Endothelial cell of umbilical vein (primary cell): Measurements from ENCODE around the gene CTF1. TPM values are rescaled to one million over a fixed set of nuclear protein-coding genes. Genes with fewer than 3 reads are reported as not detected.

Experiments used
- BruUV-seq: library from RNA; stranded (reverse); fragments of 400-500 nt; replicated peaks from 2 replicates; lab custom pipeline; 2021; lab: Mats Ljungman, UMichigan
- CTCF ChIA-PET: fragments of 300-600, 350-600 bp; sonication (Branson Sonifier 250); formaldehyde crosslinking; loops from one replicate; lab custom pipeline; 2021; ENCODE audit warnings: antibody characterized with exemption, inconsistent platforms; lab: Charles Lee
- POLR2A ChIA-PET: fragments of 300-600, 350-600 bp; sonication (Branson Sonifier 250); formaldehyde crosslinking; loops from one replicate; lab custom pipeline; 2021; ENCODE audit warnings: antibody characterized with exemption, inconsistent platforms; lab: Charles Lee
- DNase-seq: peaks from one replicate; pipeline ENCODE4 v3.0.0-alpha.2; 2011; ENCODE audit warnings: low read depth, low spot score
- FAIRE-seq: peaks from 2 replicates; lab custom pipeline; 2011; peaks lifted over from hg19 to GRCh38; lab: Jason Lieb, UNC
- H2AFZ ChIP-seq: 2 replicates; pipeline ENCODE4 v1.6.0; 2012; ENCODE audit warnings: low read depth, low read length, control low read depth, inconsistent platforms
- H3K27ac ChIP-seq: 2 replicates; pipeline ENCODE4 v1.5.1; 2011; ENCODE audit warnings: low read depth, mild to moderate bottlenecking, control low read depth, low read length, moderate library complexity; ENCODE audit not compliant: insufficient read depth
- H3K27me3 ChIP-seq, 2 experiments: 2 replicates each; pipeline versions ENCODE4 v1.6.0 to v1.6.1; 2011; ENCODE audit warnings: low read length in 2 of 2, mixed read lengths in 1 of 2; ENCODE audit not compliant: control insufficient read depth in 2 of 2, insufficient read depth in 2 of 2
- H3K36me3 ChIP-seq, 2 experiments: 2 replicates in 1 of 2; 3 replicates in 1 of 2; pipeline ENCODE4 v1.5.1; 2011; ENCODE audit warnings: low read length in 2 of 2, mild to moderate bottlenecking in 1 of 2, moderate library complexity in 1 of 2; ENCODE audit not compliant: control insufficient read depth in 2 of 2, insufficient read depth in 2 of 2; ENCODE audit errors: extremely low read depth in 1 of 2
- H3K4me1 ChIP-seq: 3 replicates; pipeline ENCODE4 v1.5.1; 2011; ENCODE audit warnings: mild to moderate bottlenecking, low read length; ENCODE audit not compliant: control insufficient read depth, insufficient read depth; ENCODE audit errors: extremely low read depth
- H3K4me2 ChIP-seq: 2 replicates; pipeline ENCODE4 v1.6.1; 2011; ENCODE audit warnings: low read length, control low read depth, mixed read lengths; ENCODE audit not compliant: insufficient read depth
- H3K4me3 ChIP-seq, 3 experiments: fragments of 200-600 bp in 1 of 3; sonication (generic), shearing (Covaris generic) in 1 of 3; replicated peaks in 1 of 3; 2 replicates each; pipeline ENCODE4 v1.5.1; 2011 to 2016; ENCODE audit warnings: control low read depth in 3 of 3, low read length in 3 of 3, mild to moderate bottlenecking in 2 of 3, inconsistent platforms in 1 of 3, low read depth in 1 of 3, moderate library complexity in 1 of 3; ENCODE audit not compliant: insufficient read depth in 1 of 3
- H3K79me2 ChIP-seq: 2 replicates; pipeline ENCODE4 v1.6.0; 2012; ENCODE audit warnings: low read length, inconsistent platforms; ENCODE audit not compliant: control insufficient read depth, insufficient read depth
- H3K9ac ChIP-seq: replicated peaks from 2 replicates; pipeline ENCODE3; 2011; ENCODE audit warnings: low read length, control low read depth; ENCODE audit not compliant: insufficient read depth; ENCODE audit errors: extremely low read depth
- H3K9me1 ChIP-seq: replicated peaks from 3 replicates; pipeline ENCODE4 v1.6.0; 2011; ENCODE audit warnings: mild to moderate bottlenecking, low read length; ENCODE audit not compliant: control insufficient read depth, insufficient read depth; ENCODE audit errors: extremely low read depth
- H3K9me3 ChIP-seq: replicated peaks from 2 replicates; pipeline ENCODE4 v1.5.1; 2012; ENCODE audit warnings: low read length, inconsistent platforms; ENCODE audit not compliant: control insufficient read depth, insufficient read depth
- H4K20me1 ChIP-seq: replicated peaks from 2 replicates; pipeline ENCODE3; 2011; ENCODE audit warnings: mild to moderate bottlenecking, low read length; ENCODE audit not compliant: control insufficient read depth, insufficient read depth; ENCODE audit errors: extremely low read depth
- CTCF ChIP-seq, 2 donors: IDR thresholded peaks; 1 replicate in 1 of 2; 2 replicates in 1 of 2; pipeline ENCODE4 v1.5.1; 2011; ENCODE audit warnings: low read length in 2 of 2, mild to moderate bottlenecking in 2 of 2, moderate library complexity in 2 of 2, control low read depth in 1 of 2, inconsistent platforms in 1 of 2, low read depth in 1 of 2; ENCODE audit not compliant: insufficient read depth in 1 of 2; ENCODE audit errors: extremely low read depth in 1 of 2
- EZH2 ChIP-seq: IDR thresholded peaks from 2 replicates; pipeline ENCODE4 v1.6.1; 2012; ENCODE audit warnings: borderline replicate concordance, low read depth, mild to moderate bottlenecking, moderate library complexity, low read length, inconsistent platforms; ENCODE audit not compliant: severe bottlenecking
- FOS ChIP-seq: IDR thresholded peaks from 2 replicates; pipeline ENCODE4 v1.6.1; 2011; ENCODE audit warnings: mild to moderate bottlenecking, low read length, moderate library complexity, borderline replicate concordance; ENCODE audit not compliant: insufficient read depth
- GATA2 ChIP-seq: IDR thresholded peaks from 2 replicates; pipeline ENCODE4 v1.7.0; 2011; ENCODE audit warnings: low read depth, mild to moderate bottlenecking, moderate library complexity, mixed read lengths, low read length; ENCODE audit not compliant: insufficient read length, insufficient read depth
- JUN ChIP-seq: IDR thresholded peaks from 2 replicates; pipeline ENCODE4 v1.6.1; 2011; ENCODE audit warnings: borderline replicate concordance, low read depth; ENCODE audit not compliant: insufficient read length, insufficient read depth
- MYC ChIP-seq: IDR thresholded peaks from one replicate; pipeline ENCODE4 v1.6.1; 2011; ENCODE audit warnings: mild to moderate bottlenecking, low read depth, low read length
- POLR2A ChIP-seq: IDR thresholded peaks from 2 replicates; pipeline ENCODE4 v1.6.1; 2012; ENCODE audit warnings: low read depth, mild to moderate bottlenecking, control low read depth, low read length
- POLR2AphosphoS5 ChIP-seq: IDR thresholded peaks from 2 replicates; pipeline ENCODE4 v1.6.1; 2012; ENCODE audit warnings: low read depth, mild to moderate bottlenecking, control low read depth, low read length, moderate library complexity; ENCODE audit not compliant: insufficient read depth
- dilution Hi-C: fragments of 300-500 bp; cut with MboI; formaldehyde crosslinking; loops from one replicate; pipeline ENCODE4 v1.15.0; 2019; ENCODE audit warnings: low sequenced_read_pairs; ENCODE audit not compliant: extremely low pct_ligation_motif_present
- intact Hi-C: fragments of 100-400 bp; cut with micrococcal nuclease; formaldehyde crosslinking; loops from one replicate; pipeline ENCODE4 v1.10.0; 2022
- microRNA counts: library from miRNA; unstranded; fragments of <30 nt; microRNA quantifications from one replicate; lab custom pipeline; 2016
- microRNA-seq: library from miRNA; unstranded; fragments of <30 nt; microRNA quantifications from one replicate; pipeline ENCODE4 v1.2.0, GENCODE V29; 2021; ENCODE audit warnings: borderline number of aligned reads, borderline replicate concordance
- polyA plus RNA-seq, 4 experiments: library from polyadenylated mRNA; depleted of rRNA in 3 of 4; stranded (reverse) in 3 of 4; unstranded in 1 of 4; fragments of >200 nt; gene quantifications; 2 replicates each; pipeline versions ENCODE4 v1.2.1 to v1.2.3, GENCODE V29; 2011 to 2012; ENCODE audit warnings: missing spikeins in 1 of 4
- small RNA-seq: library from RNA; depleted of rRNA; stranded (forward); fragments of <200 nt; gene quantifications from one replicate; pipeline ENCODE3, GENCODE V24; 2012; ENCODE audit warnings: low replicate concordance, low read depth; ENCODE audit not compliant: insufficient read depth, insufficient read length
- total RNA-seq: library from RNA; stranded (reverse); gene quantifications from 2 replicates; pipeline ENCODE4 v1.2.3, GENCODE V29; 2021
- TF ChIP-seq, protein P1 (sequence below): IDR thresholded peaks from 2 replicates; pipeline ENCODE4 v1.6.1; 2011; ENCODE audit not compliant: insufficient read depth, insufficient read length

The CTF1 gene
- total and polyA plus RNA-seq, 2 donors (not counting 3 experiments of a cell fraction or from before 2014, with no cell fraction given), result 1.5 to 4.7 TPM

GRCh38 chr16:30953111-30953510, 56.7 kb downstream of the CTF1 start:
- no peaks in the 10 kb centered on the region for H3K9me1 ChIP-seq
- H3K4me3 ChIP-seq, result no peak overlapping the region
- POLR2A ChIA-PET, result interaction anchor here (1.2 to 1.9 kb wide), 2 partner anchors 11 to 227 kb away, joined by 3 to 4 read pairs; partner anchors contain the start of gene FUS
- intact Hi-C loops, result loop anchor here (1.0 kb wide), 4 partner anchors 142 to 490 kb away; partner anchors contain the start of gene FUS
- H3K4me1 ChIP-seq, result peaks cover 20% of the 10 kb centered on the region
- H4K20me1 ChIP-seq, result no peaks in the 10 kb centered on the region
- no peaks in the 10 kb centered on the region for H3K27me3 ChIP-seq
- dilution Hi-C loops, result no loop called here
- no TSS peak for BruUV-seq
- TF ChIP-seq JUN (no peak), GATA2 (no peak), POLR2AphosphoS5 (no peak), EZH2 (no peak), MYC (no peak), CTCF (IDR thresholded peaks at IDR 0.05; ENCODE audit: extremely low read depth in 1 of 2, insufficient read depth in 1 of 2, low read depth in 1 of 2, low read length in 2 of 2) (no peak), FOS (no peak), POLR2A (no peak)
- TF ChIP-seq, protein P1, sequence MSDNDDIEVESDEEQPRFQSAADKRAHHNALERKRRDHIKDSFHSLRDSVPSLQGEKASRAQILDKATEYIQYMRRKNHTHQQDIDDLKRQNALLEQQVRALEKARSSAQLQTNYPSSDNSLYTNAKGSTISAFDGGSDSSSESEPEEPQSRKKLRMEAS, result no peak
- CTCF ChIA-PET, result interaction anchor here (0.8 to 3.5 kb wide), 20 partner anchors 11 to 916 kb away, joined by 3 to 29 read pairs (median 4); partner anchors contain the start of genes FUS, KAT8, VKORC1 and ZNF646
- H3K9me3 ChIP-seq, result no peaks in the 10 kb centered on the region
- H3K27ac ChIP-seq, result no peak overlapping the region
- no peaks in the 10 kb centered on the region for H3K79me2 ChIP-seq
- H3K36me3 ChIP-seq, result no peaks in the 10 kb centered on the region
- no peak overlapping the region for H3K9ac ChIP-seq
- H3K4me2 ChIP-seq, result no peak overlapping the region
- DNase-seq, result no peak
- H2AFZ ChIP-seq, result no peak overlapping the region
- FAIRE-seq, result no peak

MicroRNAs encoded within 50 kb of the gene (microRNA counts, 767-probe panel; counts per million panel counts)
- 723 counts per million, percentile 96 among the panel's probes with 10 or more counts for microRNA hsa-miR-762 (lab: Ali Mortazavi, UCI)

Small RNAs within 50 kb of the gene (microRNA-seq; reads per million reads assigned to microRNA genes)
- gene MIR4519 (not detected), gene MIR762 (not detected)

Small RNAs within 50 kb of the gene (small RNA-seq; reads per million reads assigned to genes)
- gene AC135048.1 (1.1 reads per million), gene MIR4519 (not detected), gene MIR762 (not detected)

Other genes with a start within 250 kb of the CTF1 start
- gene PRR14, start 245.7 kb upstream of the CTF1 start, total RNA-seq, result 57.0 and 70.0 TPM in 2 replicates
- gene PRR14, start 245.7 kb upstream of the CTF1 start, polyA plus RNA-seq, result 17.0 and 20.5 TPM in 2 replicates
- gene FBRS, start 238.2 kb upstream of the CTF1 start, total RNA-seq, result 68.6 and 72.5 TPM in 2 replicates
- gene FBRS, start 238.2 kb upstream of the CTF1 start, polyA plus RNA-seq, result 15.5 and 16.3 TPM in 2 replicates
- 67.6 and 77.7 TPM in 2 replicates for gene SRCAP, start 197.4 kb upstream of the CTF1 start, total RNA-seq
- gene SRCAP, start 197.4 kb upstream of the CTF1 start, polyA plus RNA-seq, result 9.7 and 11.0 TPM in 2 replicates
- gene PHKG2, start 148.2 kb upstream of the CTF1 start, total RNA-seq, result 33.0 and 34.1 TPM in 2 replicates
- 48.8 and 55.4 TPM in 2 replicates for gene PHKG2, start 148.2 kb upstream of the CTF1 start, polyA plus RNA-seq
- gene CFAP119, start 134.6 kb upstream of the CTF1 start, total RNA-seq, result 6.5 and 7.2 TPM in 2 replicates
- gene CFAP119, start 134.6 kb upstream of the CTF1 start, polyA plus RNA-seq, result 9.5 and 13.7 TPM in 2 replicates
- gene RNF40, start 134.3 kb upstream of the CTF1 start, total RNA-seq, result 97.0 and 102 TPM in 2 replicates
- 60.5 and 67.6 TPM in 2 replicates for gene RNF40, start 134.3 kb upstream of the CTF1 start, polyA plus RNA-seq
- 11.2 and 11.7 TPM in 2 replicates for gene ZNF629, start 109.4 kb upstream of the CTF1 start, total RNA-seq
- gene ZNF629, start 109.4 kb upstream of the CTF1 start, polyA plus RNA-seq, result 5.2 and 5.6 TPM in 2 replicates
- 38.3 and 39.5 TPM in 2 replicates for gene BCL7C, start 2.5 kb upstream of the CTF1 start, total RNA-seq
- 30.2 and 33.7 TPM in 2 replicates for gene BCL7C, start 2.5 kb upstream of the CTF1 start, polyA plus RNA-seq
- gene FBXL19, start 27.0 kb downstream of the CTF1 start, total RNA-seq, result 37.3 and 38.0 TPM in 2 replicates
- gene FBXL19, start 27.0 kb downstream of the CTF1 start, polyA plus RNA-seq, result 22.1 and 29.5 TPM in 2 replicates
- gene ORAI3, start 52.5 kb downstream of the CTF1 start, total RNA-seq, result 17.0 and 17.6 TPM in 2 replicates
- gene ORAI3, start 52.5 kb downstream of the CTF1 start, polyA plus RNA-seq, result 25.4 and 33.9 TPM in 2 replicates
- 21.3 and 25.6 TPM in 2 replicates for gene SETD1A, start 61.1 kb downstream of the CTF1 start, total RNA-seq
- gene SETD1A, start 61.1 kb downstream of the CTF1 start, polyA plus RNA-seq, result 3.4 and 3.5 TPM in 2 replicates
- gene HSD3B7, start 88.6 kb downstream of the CTF1 start, total RNA-seq, result 2.9 and 3.5 TPM in 2 replicates
- 4.8 and 6.3 TPM in 2 replicates for gene HSD3B7, start 88.6 kb downstream of the CTF1 start, polyA plus RNA-seq
- gene STX1B, start 114.0 kb downstream of the CTF1 start, total RNA-seq, result 0.07 and 0.11 TPM in 2 replicates
- gene STX1B, start 114.0 kb downstream of the CTF1 start, polyA plus RNA-seq, result 0.14 and 0.21 TPM in 2 replicates
- 60.7 and 65.2 TPM in 2 replicates for gene STX4, start 136.9 kb downstream of the CTF1 start, total RNA-seq
- 49.4 and 49.5 TPM in 2 replicates for gene STX4, start 136.9 kb downstream of the CTF1 start, polyA plus RNA-seq
- gene ZNF668, start 177.6 kb downstream of the CTF1 start, total RNA-seq, result 11.6 and 13.3 TPM in 2 replicates
- 11.8 and 14.4 TPM in 2 replicates for gene ZNF668, start 177.6 kb downstream of the CTF1 start, polyA plus RNA-seq
- gene ZNF646, start 177.8 kb downstream of the CTF1 start, total RNA-seq, result 13.1 and 15.9 TPM in 2 replicates
- 4.1 and 5.9 TPM in 2 replicates for gene ZNF646, start 177.8 kb downstream of the CTF1 start, polyA plus RNA-seq
- 2.8 and 4.5 TPM in 2 replicates for gene PRSS53, start 192.3 kb downstream of the CTF1 start, total RNA-seq
- 3.5 and 4.6 TPM in 2 replicates for gene PRSS53, start 192.3 kb downstream of the CTF1 start, polyA plus RNA-seq
- 91.8 and 93.5 TPM in 2 replicates for gene VKORC1, start 198.2 kb downstream of the CTF1 start, total RNA-seq
- 586 and 728 TPM in 2 replicates for gene VKORC1, start 198.2 kb downstream of the CTF1 start, polyA plus RNA-seq
- 56.5 and 57.8 TPM in 2 replicates for gene BCKDK, start 211.8 kb downstream of the CTF1 start, total RNA-seq
- 78.3 and 96.7 TPM in 2 replicates for gene BCKDK, start 211.8 kb downstream of the CTF1 start, polyA plus RNA-seq
- gene KAT8, start 221.1 kb downstream of the CTF1 start, total RNA-seq, result 42.1 and 42.8 TPM in 2 replicates
- gene KAT8, start 221.1 kb downstream of the CTF1 start, polyA plus RNA-seq, result 30.7 and 33.3 TPM in 2 replicates
- gene PRSS8, start 239.1 kb downstream of the CTF1 start, total RNA-seq, result not detected in 2 replicates
- 0.11 and 0.12 TPM in 2 replicates for gene PRSS8, start 239.1 kb downstream of the CTF1 start, polyA plus RNA-seq